Measurements from ENCODE around the gene SIDT2.
A peak's percentile ranks its signal among the peaks of the same experiment; 100 is the strongest.

SIDT2 gene

GRCh38 chr11:117195761-117196160 lies 17.2 kb downstream of the SIDT2 start:
- CTCF ChIA-PET = interaction anchor here (1.1 to 11.5 kb wide), 2 partner anchors 15 to 31 kb away, joined by 3 to 133 read pairs; partner anchors contain the start of gene SIDT2

GRCh38 chr11:117197006-117197405 lies 18.5 kb downstream of the SIDT2 start:
- POLR2A ChIA-PET = interaction anchor here (0.7 to 11.2 kb wide), 3 partner anchors 14 to 24 kb away, joined by 3 to 76 read pairs (median 16); partner anchors contain the start of gene SIDT2
- CTCF ChIA-PET = interaction anchor here (1.0 to 11.5 kb wide), 5 partner anchors 16 to 118 kb away, joined by 3 to 133 read pairs (median 4); partner anchors contain the start of genes BACE1 and SIDT2
- TF ChIP-seq, protein P1, sequence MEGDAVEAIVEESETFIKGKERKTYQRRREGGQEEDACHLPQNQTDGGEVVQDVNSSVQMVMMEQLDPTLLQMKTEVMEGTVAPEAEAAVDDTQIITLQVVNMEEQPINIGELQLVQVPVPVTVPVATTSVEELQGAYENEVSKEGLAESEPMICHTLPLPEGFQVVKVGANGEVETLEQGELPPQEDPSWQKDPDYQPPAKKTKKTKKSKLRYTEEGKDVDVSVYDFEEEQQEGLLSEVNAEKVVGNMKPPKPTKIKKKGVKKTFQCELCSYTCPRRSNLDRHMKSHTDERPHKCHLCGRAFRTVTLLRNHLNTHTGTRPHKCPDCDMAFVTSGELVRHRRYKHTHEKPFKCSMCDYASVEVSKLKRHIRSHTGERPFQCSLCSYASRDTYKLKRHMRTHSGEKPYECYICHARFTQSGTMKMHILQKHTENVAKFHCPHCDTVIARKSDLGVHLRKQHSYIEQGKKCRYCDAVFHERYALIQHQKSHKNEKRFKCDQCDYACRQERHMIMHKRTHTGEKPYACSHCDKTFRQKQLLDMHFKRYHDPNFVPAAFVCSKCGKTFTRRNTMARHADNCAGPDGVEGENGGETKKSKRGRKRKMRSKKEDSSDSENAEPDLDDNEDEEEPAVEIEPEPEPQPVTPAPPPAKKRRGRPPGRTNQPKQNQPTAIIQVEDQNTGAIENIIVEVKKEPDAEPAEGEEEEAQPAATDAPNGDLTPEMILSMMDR (IDR thresholded peaks at IDR 0.05; ENCODE audit: insufficient read depth, low read length, missing control alignments) = no peak

More at GRCh38 chr11:117195761-117196160, 17.2 kb downstream of the SIDT2 start:
- TF ChIP-seq, protein P1 (IDR thresholded peaks at IDR 0.05; ENCODE audit: insufficient read depth, low read length, missing control alignments) = no peak
- POLR2A ChIA-PET = interaction anchor here (0.6 to 11.2 kb wide), 3 partner anchors 9 to 17 kb away, joined by 3 to 76 read pairs (median 4); partner anchors contain the start of gene SIDT2
- no peak overlapping the region for H3K4me3 ChIP-seq (ENCODE audit: low read depth, low read length)
- DNase-seq (ENCODE audit: low read depth, low spot score) = no peak

GRCh38 chr11:117197516-117198456 lies 19.2 kb downstream of the SIDT2 start:
- DNase-seq (ENCODE audit: low read depth, low spot score) = no peak
- CTCF ChIA-PET = interaction anchor here (0.6 to 11.5 kb wide), 8 partner anchors 17 to 118 kb away, joined by 3 to 133 read pairs (median 4); partner anchors contain the start of genes BACE1, PCSK7 and SIDT2
- POLR2A ChIA-PET = interaction anchor here (0.6 to 11.2 kb wide), 5 partner anchors 14 to 54 kb away, joined by 3 to 76 read pairs (median 7); partner anchors contain the start of genes PAFAH1B2 and SIDT2
- TF ChIP-seq, protein P1 (IDR thresholded peaks at IDR 0.05; ENCODE audit: insufficient read depth, low read length, missing control alignments) = peak; percentile 73
- peak overlapping the region; percentile 99 for H3K4me3 ChIP-seq (ENCODE audit: low read depth, low read length)

More at GRCh38 chr11:117197006-117197405, 18.5 kb downstream of the SIDT2 start:
- no peak for DNase-seq (ENCODE audit: low read depth, low spot score)
- H3K4me3 ChIP-seq (ENCODE audit: low read depth, low read length) = no peak overlapping the region

DNA sequence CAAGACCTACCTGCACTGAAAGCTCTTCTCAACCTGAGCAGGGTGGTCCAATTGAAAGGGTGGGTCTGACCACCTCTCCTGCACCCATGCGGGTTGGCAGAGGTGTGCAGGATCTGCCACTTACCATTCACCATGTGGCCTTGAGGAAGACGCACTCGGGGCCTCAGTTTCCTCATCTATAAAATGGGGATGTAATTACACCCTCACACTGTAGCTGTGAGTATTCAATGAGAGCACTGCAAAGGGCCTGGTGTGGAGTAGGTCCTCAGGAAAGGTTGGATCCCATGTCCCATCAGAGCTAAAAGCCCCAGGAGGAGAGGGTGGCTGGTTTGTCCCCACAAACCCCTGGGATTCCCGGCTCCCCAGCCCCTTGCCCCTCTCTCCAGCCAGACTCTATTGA lies 20.1 kb downstream of the SIDT2 start:
- ChIA-PET POLR2A (interaction anchor here (0.6 to 11.2 kb wide), 7 partner anchors 12 to 55 kb away, joined by 3 to 76 read pairs (median 5); partner anchors contain the start of genes PAFAH1B2 and SIDT2), CTCF (interaction anchor here (0.6 to 11.5 kb wide), 4 partner anchors 17 to 33 kb away, joined by 3 to 133 read pairs (median 4); partner anchors contain the start of genes PCSK7 and SIDT2)
- TF ChIP-seq, protein P1 (IDR thresholded peaks at IDR 0.05; ENCODE audit: insufficient read depth, low read length, missing control alignments) = no peak
- peak overlapping the region; percentile 99 for H3K4me3 ChIP-seq (ENCODE audit: low read depth, low read length)
- DNase-seq (ENCODE audit: low read depth, low spot score) = no peak

DNA sequence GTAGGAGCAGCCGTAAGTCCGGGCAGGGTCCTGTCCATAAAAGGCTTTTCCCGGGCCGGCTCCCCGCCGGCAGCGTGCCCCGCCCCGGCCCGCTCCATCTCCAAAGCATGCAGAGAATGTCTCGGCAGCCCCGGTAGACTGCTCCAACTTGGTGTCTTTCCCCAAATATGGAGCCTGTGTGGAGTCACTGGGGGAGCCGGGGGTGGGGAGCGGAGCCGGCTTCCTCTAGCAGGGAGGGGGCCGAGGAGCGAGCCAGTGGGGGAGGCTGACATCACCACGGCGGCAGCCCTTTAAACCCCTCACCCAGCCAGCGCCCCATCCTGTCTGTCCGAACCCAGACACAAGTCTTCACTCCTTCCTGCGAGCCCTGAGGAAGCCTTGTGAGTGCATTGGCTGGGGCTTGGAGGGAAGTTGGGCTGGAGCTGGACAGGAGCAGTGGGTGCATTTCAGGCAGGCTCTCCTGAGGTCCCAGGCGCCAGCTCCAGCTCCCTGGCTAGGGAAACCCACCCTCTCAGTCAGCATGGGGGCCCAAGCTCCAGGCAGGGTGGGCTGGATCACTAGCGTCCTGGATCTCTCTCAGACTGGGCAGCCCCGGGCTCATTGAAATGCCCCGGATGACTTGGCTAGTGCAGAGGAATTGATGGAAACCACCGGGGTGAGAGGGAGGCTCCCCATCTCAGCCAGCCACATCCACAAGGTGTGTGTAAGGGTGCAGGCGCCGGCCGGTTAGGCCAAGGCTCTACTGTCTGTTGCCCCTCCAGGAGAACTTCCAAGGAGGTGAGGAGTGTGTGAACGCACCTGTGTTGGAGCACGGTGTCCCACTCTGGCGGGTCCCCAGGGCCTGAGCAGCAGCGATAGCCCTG lies 20.7 kb downstream of the SIDT2 start, which contains the start of gene TAGLN:
Gene TAGLN (plus strand): TSS at position 318 of the 863 bp plus-strand sequence. CDS start 3,644 bp downstream, outside the sequence.
- ChIA-PET CTCF (interaction anchor here (1.6 to 11.5 kb wide), 2 partner anchors 18 to 28 kb away, joined by 6 to 133 read pairs; partner anchors contain the start of gene SIDT2), POLR2A (interaction anchor here (0.7 to 11.2 kb wide), 12 partner anchors 11 to 408 kb away, joined by 3 to 76 read pairs (median 4); partner anchors contain the start of genes APOA5, PAFAH1B2, PCSK7 and SIDT2)
- DNase-seq (ENCODE audit: low read depth, low spot score) = peak; percentile 87
- TF ChIP-seq, protein P1 (IDR thresholded peaks at IDR 0.05; ENCODE audit: insufficient read depth, low read length, missing control alignments) = no peak
- H3K4me3 ChIP-seq (ENCODE audit: low read depth, low read length) = peak within 1 kb of the TSS; percentile 99

Data from AG04449 (cell line).